Gastrocnemius medialis (tissue), 4 donors: ENCODE results near the gene PRKN.

Experiments used
- CTCF ChIP-seq, 5 experiments: fragments of 450-650 bp in 3 of 5; fragments of 200-600 bp in 2 of 5; sonication (generic) in 2 of 5; IDR thresholded peaks in 4 of 5; conservative IDR thresholded peaks in 1 of 5; 1 replicate in 4 of 5; 2 replicates in 1 of 5; pipeline ENCODE4 v1.5.1; 2016 to 2019; ENCODE audit warnings: antibody characterized with exemption in 5 of 5, mild to moderate bottlenecking in 3 of 5, moderate library complexity in 3 of 5
- POLR2A ChIP-seq, 2 donors: fragments of 450-650 bp; IDR thresholded peaks; one replicate each; pipeline ENCODE4 v1.6.1; 2017; ENCODE audit warnings: antibody characterized with exemption in 2 of 2, mild to moderate bottlenecking in 2 of 2, moderate library complexity in 2 of 2

- no peak for TF ChIP-seq CTCF (IDR thresholded peaks at IDR 0.05 in 4 of 5, conservative IDR thresholded peaks at IDR 0.05 in 1 of 5)
- TF ChIP-seq POLR2A (IDR thresholded peaks at IDR 0.05) = no peak
Observed at GRCh38 chr6:161676586-161676985, 1051.0 kb downstream of the PRKN start.
